Breast epithelium (tissue), 3 donors: ENCODE measurements around the gene BABAM1.

Source experiments
- CTCF ChIP-seq, 3 donors: fragments of 450-650 bp; IDR thresholded peaks; one replicate each; pipeline ENCODE4 v1.5.1; 2016 to 2017; ENCODE audit warnings: antibody characterized with exemption in 3 of 3, mild to moderate bottlenecking in 3 of 3, moderate library complexity in 3 of 3
- POLR2A ChIP-seq: fragments of 450-650 bp; IDR thresholded peaks from one replicate; pipeline ENCODE4 v1.6.1; 2016; ENCODE audit warnings: antibody characterized with exemption, mild to moderate bottlenecking, moderate library complexity
- POLR2AphosphoS5 ChIP-seq, 3 donors: sonication (generic); formaldehyde crosslinking; IDR thresholded peaks; one replicate each; pipeline ENCODE4 v1.6.1; 2017; ENCODE audit warnings: antibody characterized with exemption in 3 of 3

GRCh38 chr19:17244618-17245534 is 22.4 kb upstream of the BABAM1 start:
- TF ChIP-seq CTCF (IDR thresholded peaks at IDR 0.05) (no peak), POLR2A (no peak), POLR2AphosphoS5 (IDR thresholded peaks at IDR 0.05) (no peak)
